Endothelial cell of umbilical vein (primary cell): Measurements from ENCODE around the gene SYNPO2. TPM values are rescaled to one million over a fixed set of nuclear protein-coding genes. Genes with fewer than 3 reads are reported as not detected.

Source experiments
- BruUV-seq: library from RNA; stranded (reverse); fragments of 400-500 nt; replicated peaks from 2 replicates; lab custom pipeline; 2021; lab: Mats Ljungman, UMichigan
- CTCF ChIA-PET: fragments of 300-600, 350-600 bp; sonication (Branson Sonifier 250); formaldehyde crosslinking; loops from one replicate; lab custom pipeline; 2021; ENCODE audit warnings: antibody characterized with exemption, inconsistent platforms; lab: Charles Lee
- POLR2A ChIA-PET: fragments of 300-600, 350-600 bp; sonication (Branson Sonifier 250); formaldehyde crosslinking; loops from one replicate; lab custom pipeline; 2021; ENCODE audit warnings: antibody characterized with exemption, inconsistent platforms; lab: Charles Lee
- DNase-seq: peaks from one replicate; pipeline ENCODE4 v3.0.0-alpha.2; 2011; ENCODE audit warnings: low read depth, low spot score
- FAIRE-seq: peaks from 2 replicates; lab custom pipeline; 2011; peaks lifted over from hg19 to GRCh38; lab: Jason Lieb, UNC
- H2AFZ ChIP-seq: 2 replicates; pipeline ENCODE4 v1.6.0; 2012; ENCODE audit warnings: low read depth, low read length, control low read depth, inconsistent platforms
- H3K27ac ChIP-seq: 2 replicates; pipeline ENCODE4 v1.5.1; 2011; ENCODE audit warnings: low read depth, mild to moderate bottlenecking, control low read depth, low read length, moderate library complexity; ENCODE audit not compliant: insufficient read depth
- H3K27me3 ChIP-seq, 2 experiments: 2 replicates each; pipeline versions ENCODE4 v1.6.0 to v1.6.1; 2011; ENCODE audit warnings: low read length in 2 of 2, mixed read lengths in 1 of 2; ENCODE audit not compliant: control insufficient read depth in 2 of 2, insufficient read depth in 2 of 2
- H3K36me3 ChIP-seq, 2 experiments: 2 replicates in 1 of 2; 3 replicates in 1 of 2; pipeline ENCODE4 v1.5.1; 2011; ENCODE audit warnings: low read length in 2 of 2, mild to moderate bottlenecking in 1 of 2, moderate library complexity in 1 of 2; ENCODE audit not compliant: control insufficient read depth in 2 of 2, insufficient read depth in 2 of 2; ENCODE audit errors: extremely low read depth in 1 of 2
- H3K4me1 ChIP-seq: 3 replicates; pipeline ENCODE4 v1.5.1; 2011; ENCODE audit warnings: mild to moderate bottlenecking, low read length; ENCODE audit not compliant: control insufficient read depth, insufficient read depth; ENCODE audit errors: extremely low read depth
- H3K4me2 ChIP-seq: 2 replicates; pipeline ENCODE4 v1.6.1; 2011; ENCODE audit warnings: low read length, control low read depth, mixed read lengths; ENCODE audit not compliant: insufficient read depth
- H3K4me3 ChIP-seq, 3 experiments: fragments of 200-600 bp in 1 of 3; sonication (generic), shearing (Covaris generic) in 1 of 3; replicated peaks in 1 of 3; 2 replicates each; pipeline ENCODE4 v1.5.1; 2011 to 2016; ENCODE audit warnings: control low read depth in 3 of 3, low read length in 3 of 3, mild to moderate bottlenecking in 2 of 3, inconsistent platforms in 1 of 3, low read depth in 1 of 3, moderate library complexity in 1 of 3; ENCODE audit not compliant: insufficient read depth in 1 of 3
- H3K79me2 ChIP-seq: 2 replicates; pipeline ENCODE4 v1.6.0; 2012; ENCODE audit warnings: low read length, inconsistent platforms; ENCODE audit not compliant: control insufficient read depth, insufficient read depth
- H3K9ac ChIP-seq: replicated peaks from 2 replicates; pipeline ENCODE3; 2011; ENCODE audit warnings: low read length, control low read depth; ENCODE audit not compliant: insufficient read depth; ENCODE audit errors: extremely low read depth
- H3K9me1 ChIP-seq: replicated peaks from 3 replicates; pipeline ENCODE4 v1.6.0; 2011; ENCODE audit warnings: mild to moderate bottlenecking, low read length; ENCODE audit not compliant: control insufficient read depth, insufficient read depth; ENCODE audit errors: extremely low read depth
- H3K9me3 ChIP-seq: replicated peaks from 2 replicates; pipeline ENCODE4 v1.5.1; 2012; ENCODE audit warnings: low read length, inconsistent platforms; ENCODE audit not compliant: control insufficient read depth, insufficient read depth
- H4K20me1 ChIP-seq: replicated peaks from 2 replicates; pipeline ENCODE3; 2011; ENCODE audit warnings: mild to moderate bottlenecking, low read length; ENCODE audit not compliant: control insufficient read depth, insufficient read depth; ENCODE audit errors: extremely low read depth
- EZH2 ChIP-seq: IDR thresholded peaks from 2 replicates; pipeline ENCODE4 v1.6.1; 2012; ENCODE audit warnings: borderline replicate concordance, low read depth, mild to moderate bottlenecking, moderate library complexity, low read length, inconsistent platforms; ENCODE audit not compliant: severe bottlenecking
- FOS ChIP-seq: IDR thresholded peaks from 2 replicates; pipeline ENCODE4 v1.6.1; 2011; ENCODE audit warnings: mild to moderate bottlenecking, low read length, moderate library complexity, borderline replicate concordance; ENCODE audit not compliant: insufficient read depth
- GATA2 ChIP-seq: IDR thresholded peaks from 2 replicates; pipeline ENCODE4 v1.7.0; 2011; ENCODE audit warnings: low read depth, mild to moderate bottlenecking, moderate library complexity, mixed read lengths, low read length; ENCODE audit not compliant: insufficient read length, insufficient read depth
- JUN ChIP-seq: IDR thresholded peaks from 2 replicates; pipeline ENCODE4 v1.6.1; 2011; ENCODE audit warnings: borderline replicate concordance, low read depth; ENCODE audit not compliant: insufficient read length, insufficient read depth
- MYC ChIP-seq: IDR thresholded peaks from one replicate; pipeline ENCODE4 v1.6.1; 2011; ENCODE audit warnings: mild to moderate bottlenecking, low read depth, low read length
- POLR2A ChIP-seq: IDR thresholded peaks from 2 replicates; pipeline ENCODE4 v1.6.1; 2012; ENCODE audit warnings: low read depth, mild to moderate bottlenecking, control low read depth, low read length
- POLR2AphosphoS5 ChIP-seq: IDR thresholded peaks from 2 replicates; pipeline ENCODE4 v1.6.1; 2012; ENCODE audit warnings: low read depth, mild to moderate bottlenecking, control low read depth, low read length, moderate library complexity; ENCODE audit not compliant: insufficient read depth
- dilution Hi-C: fragments of 300-500 bp; cut with MboI; formaldehyde crosslinking; loops from one replicate; pipeline ENCODE4 v1.15.0; 2019; ENCODE audit warnings: low sequenced_read_pairs; ENCODE audit not compliant: extremely low pct_ligation_motif_present
- intact Hi-C: fragments of 100-400 bp; cut with micrococcal nuclease; formaldehyde crosslinking; loops from one replicate; pipeline ENCODE4 v1.10.0; 2022
- polyA plus RNA-seq, 4 experiments: library from polyadenylated mRNA; depleted of rRNA in 3 of 4; stranded (reverse) in 3 of 4; unstranded in 1 of 4; fragments of >200 nt; gene quantifications; 2 replicates each; pipeline versions ENCODE4 v1.2.1 to v1.2.3, GENCODE V29; 2011 to 2012; ENCODE audit warnings: missing spikeins in 1 of 4
- total RNA-seq: library from RNA; stranded (reverse); gene quantifications from 2 replicates; pipeline ENCODE4 v1.2.3, GENCODE V29; 2021
- TF ChIP-seq, protein P1 (sequence below), 2 donors: IDR thresholded peaks; 1 replicate in 1 of 2; 2 replicates in 1 of 2; pipeline ENCODE4 v1.5.1; 2011; ENCODE audit warnings: low read length in 2 of 2, mild to moderate bottlenecking in 2 of 2, moderate library complexity in 2 of 2, control low read depth in 1 of 2, inconsistent platforms in 1 of 2, low read depth in 1 of 2; ENCODE audit not compliant: insufficient read depth in 1 of 2; ENCODE audit errors: extremely low read depth in 1 of 2
- TF ChIP-seq, protein P2 (sequence below): IDR thresholded peaks from 2 replicates; pipeline ENCODE4 v1.6.1; 2011; ENCODE audit not compliant: insufficient read depth, insufficient read length

SYNPO2 gene
- total and polyA plus RNA-seq, 2 donors (not counting 3 experiments of a cell fraction or from before 2014, with no cell fraction given) = 0.06 to 0.13 TPM

GRCh38 chr4:118857760-118858159 is 30.9 kb upstream of the SYNPO2 start:
- no TSS peak for BruUV-seq

More at GRCh38 chr4:118857760-118858159, 30.9 kb upstream of the SYNPO2 start:
- ChIA-PET CTCF (no interaction called here), POLR2A (no interaction called here)
- H3K27me3 ChIP-seq = no peaks in the 10 kb centered on the region
- H3K9me3 ChIP-seq = no peaks in the 10 kb centered on the region
- no peaks in the 10 kb centered on the region for H4K20me1 ChIP-seq
- FAIRE-seq (no peak), DNase-seq (no peak)
- dilution Hi-C loops (no loop called here), intact Hi-C loops (no loop called here)
- no peak overlapping the region for H2AFZ ChIP-seq
- no peaks in the 10 kb centered on the region for H3K79me2 ChIP-seq
- H3K27ac ChIP-seq = no peak overlapping the region
- H3K9me1 ChIP-seq = no peaks in the 10 kb centered on the region
- no peak overlapping the region for H3K9ac ChIP-seq
- H3K36me3 ChIP-seq = no peaks in the 10 kb centered on the region
- H3K4me2 ChIP-seq = no peak overlapping the region
- TF ChIP-seq MYC = no peak
- TF ChIP-seq, protein P1, sequence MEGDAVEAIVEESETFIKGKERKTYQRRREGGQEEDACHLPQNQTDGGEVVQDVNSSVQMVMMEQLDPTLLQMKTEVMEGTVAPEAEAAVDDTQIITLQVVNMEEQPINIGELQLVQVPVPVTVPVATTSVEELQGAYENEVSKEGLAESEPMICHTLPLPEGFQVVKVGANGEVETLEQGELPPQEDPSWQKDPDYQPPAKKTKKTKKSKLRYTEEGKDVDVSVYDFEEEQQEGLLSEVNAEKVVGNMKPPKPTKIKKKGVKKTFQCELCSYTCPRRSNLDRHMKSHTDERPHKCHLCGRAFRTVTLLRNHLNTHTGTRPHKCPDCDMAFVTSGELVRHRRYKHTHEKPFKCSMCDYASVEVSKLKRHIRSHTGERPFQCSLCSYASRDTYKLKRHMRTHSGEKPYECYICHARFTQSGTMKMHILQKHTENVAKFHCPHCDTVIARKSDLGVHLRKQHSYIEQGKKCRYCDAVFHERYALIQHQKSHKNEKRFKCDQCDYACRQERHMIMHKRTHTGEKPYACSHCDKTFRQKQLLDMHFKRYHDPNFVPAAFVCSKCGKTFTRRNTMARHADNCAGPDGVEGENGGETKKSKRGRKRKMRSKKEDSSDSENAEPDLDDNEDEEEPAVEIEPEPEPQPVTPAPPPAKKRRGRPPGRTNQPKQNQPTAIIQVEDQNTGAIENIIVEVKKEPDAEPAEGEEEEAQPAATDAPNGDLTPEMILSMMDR (IDR thresholded peaks at IDR 0.05; ENCODE audit: extremely low read depth in 1 of 2, insufficient read depth in 1 of 2, low read depth in 1 of 2, low read length in 2 of 2) = no peak
- TF ChIP-seq POLR2AphosphoS5 = no peak
- no peak for TF ChIP-seq GATA2
- no peak for TF ChIP-seq JUN
- TF ChIP-seq, protein P2, sequence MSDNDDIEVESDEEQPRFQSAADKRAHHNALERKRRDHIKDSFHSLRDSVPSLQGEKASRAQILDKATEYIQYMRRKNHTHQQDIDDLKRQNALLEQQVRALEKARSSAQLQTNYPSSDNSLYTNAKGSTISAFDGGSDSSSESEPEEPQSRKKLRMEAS = no peak
- no peak for TF ChIP-seq FOS
- TF ChIP-seq POLR2A = no peak
- no peak for TF ChIP-seq EZH2
- H3K4me1 ChIP-seq = peaks cover 2% of the 10 kb centered on the region
- H3K4me3 ChIP-seq = no peak overlapping the region
